Mucosa of rectum (tissue), 2 donors: Measurements from ENCODE around the gene PRKAG2.
A peak's percentile ranks its signal among the peaks of the same experiment; 100 is the strongest.
"Not testable (repeated sequence)": the region's sequence is repeated elsewhere in the genome, so short reads cannot be mapped to it uniquely, and the experiment has no call there.

Source experiments
- H3K27ac ChIP-seq, 2 donors: one replicate each; pipeline ENCODE4 v1.7.0; 2013; ENCODE audit warnings: inconsistent platforms in 2 of 2, low read depth in 2 of 2, low read length in 2 of 2
- H3K27me3 ChIP-seq, 2 donors: one replicate each; pipeline ENCODE4 v1.7.0; 2013; ENCODE audit warnings: low read length in 2 of 2; ENCODE audit not compliant: control insufficient read depth in 2 of 2, insufficient read depth in 2 of 2
- H3K36me3 ChIP-seq, 2 donors: one replicate each; pipeline ENCODE4 v1.7.0; 2013; ENCODE audit warnings: low read length in 2 of 2; ENCODE audit not compliant: control insufficient read depth in 2 of 2, insufficient read depth in 2 of 2
- H3K4me1 ChIP-seq, 2 donors: one replicate each; pipeline ENCODE4 v1.7.0; 2013; ENCODE audit warnings: low read length in 2 of 2, mild to moderate bottlenecking in 1 of 2; ENCODE audit not compliant: control insufficient read depth in 2 of 2, insufficient read depth in 2 of 2
- H3K4me3 ChIP-seq, 2 donors: one replicate each; pipeline ENCODE4 v1.7.0; 2013; ENCODE audit warnings: low read length in 2 of 2
- H3K9ac ChIP-seq, 2 donors: one replicate each; pipeline ENCODE4 v1.7.0; 2013; ENCODE audit warnings: low read length in 2 of 2, low read depth in 1 of 2, mild to moderate bottlenecking in 1 of 2
- H3K9me3 ChIP-seq, 2 donors: one replicate each; pipeline ENCODE4 v1.7.0; 2013; ENCODE audit warnings: low read length in 2 of 2; ENCODE audit not compliant: control insufficient read depth in 2 of 2
- donor health status: healthy.
- donor health status: Normal muscosa, but diverticular disease.

The PRKAG2 gene

DNA sequence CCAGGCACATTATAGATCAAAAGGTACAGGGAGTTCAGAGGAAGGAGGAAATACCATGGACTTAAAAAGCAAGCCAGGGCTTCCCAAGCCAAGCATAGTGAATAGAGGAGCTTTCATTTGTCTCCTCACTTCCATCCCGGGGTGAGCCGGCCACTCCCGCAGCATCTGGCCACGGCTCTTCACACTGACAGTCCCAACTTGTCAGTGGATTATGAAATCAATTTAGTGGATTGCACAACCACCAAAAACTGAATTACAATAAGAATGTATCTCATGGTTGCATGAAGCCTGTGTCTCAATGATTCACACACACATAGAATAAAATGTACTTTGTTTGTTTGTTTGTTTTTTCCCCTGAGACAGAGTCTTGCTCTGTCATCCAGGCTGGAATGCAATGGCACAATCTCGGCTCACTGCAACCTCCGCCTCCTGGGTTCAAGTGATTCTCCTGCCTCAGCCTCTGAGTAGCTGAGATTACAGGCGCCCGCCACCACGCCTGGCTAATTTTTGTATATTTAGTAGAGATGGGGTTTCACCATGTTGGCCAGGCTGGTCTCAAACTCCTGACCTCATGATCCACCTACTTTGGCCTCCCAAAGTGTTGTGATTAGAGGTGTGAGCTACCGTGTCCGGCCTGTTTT is 79.1 kb downstream of the PRKAG2 start:
- H3K9ac ChIP-seq, H3K36me3 ChIP-seq, H3K27me3 ChIP-seq, H3K4me3 ChIP-seq, H3K9me3 ChIP-seq: not testable (repeated sequence)
- Histone ChIP-seq H3K27ac (peak overlapping the region in 1 of 2 donors; percentile 13), H3K4me1 (peaks cover 0 to 15% of the 10 kb centered on the region in 2 donors)

DNA sequence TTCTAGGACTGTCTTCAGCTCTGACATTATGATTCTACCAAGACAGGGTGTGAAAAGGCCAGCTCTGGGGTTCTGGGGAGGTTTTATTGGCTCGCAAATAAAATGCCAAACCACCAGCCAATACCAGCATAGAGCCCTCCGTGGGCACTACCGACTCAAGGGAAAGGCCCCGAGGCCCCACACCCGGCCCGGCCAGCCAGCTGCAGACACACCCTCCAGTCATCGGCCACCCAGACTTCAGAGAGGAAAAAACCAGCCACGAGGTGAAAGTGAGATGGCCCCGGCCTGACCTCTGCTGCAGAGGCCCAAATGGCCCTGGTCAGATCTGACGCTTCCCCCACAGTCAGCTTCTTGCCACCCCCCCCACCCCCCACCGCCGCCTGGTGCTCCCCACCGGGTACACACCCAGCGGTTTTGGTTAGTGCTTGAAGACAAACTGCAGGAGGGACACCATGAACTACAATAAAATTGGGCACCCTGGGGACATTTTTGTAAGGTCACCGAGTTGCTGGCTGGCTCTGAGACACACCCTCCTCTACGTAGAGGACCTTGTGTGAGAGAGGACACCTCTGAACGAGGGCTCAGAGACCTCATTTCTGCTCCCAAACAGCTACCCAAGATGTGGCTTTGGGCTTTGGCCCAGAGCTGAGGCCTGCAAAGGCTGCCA is 79.9 kb downstream of the PRKAG2 start:
- Histone ChIP-seq H3K27me3 (no peaks in the 10 kb centered on the region), H3K4me1 (peaks cover 0 to 9% of the 10 kb centered on the region in 2 donors), H3K9ac (no peak overlapping the region), H3K36me3 (no peaks in the 10 kb centered on the region), H3K9me3 (no peaks in the 10 kb centered on the region), H3K4me3 (no peak overlapping the region), H3K27ac (peak overlapping the region in 1 of 2 donors; percentile 21)

GRCh38 chr7:151796091-151796870 is 80.6 kb downstream of the PRKAG2 start:
- no peak overlapping the region for H3K9ac ChIP-seq
- no peaks in the 10 kb centered on the region for H3K36me3 ChIP-seq
- no peaks in the 10 kb centered on the region for H3K27me3 ChIP-seq
- H3K4me1 ChIP-seq: peaks cover 0 to 9% of the 10 kb centered on the region in 2 donors
- peak overlapping the region in 1 of 2 donors; percentile 21 for H3K27ac ChIP-seq
- H3K4me3 ChIP-seq: no peak overlapping the region
- H3K9me3 ChIP-seq: no peaks in the 10 kb centered on the region

GRCh38 chr7:151795168-151795811 is 81.6 kb downstream of the PRKAG2 start:
- no peaks in the 10 kb centered on the region for H3K27me3 ChIP-seq
- no peak overlapping the region for H3K27ac ChIP-seq
- H3K36me3 ChIP-seq: no peaks in the 10 kb centered on the region
- H3K9me3 ChIP-seq: no peaks in the 10 kb centered on the region
- no peak overlapping the region for H3K9ac ChIP-seq
- peaks cover 0 to 9% of the 10 kb centered on the region in 2 donors for H3K4me1 ChIP-seq
- no peak overlapping the region for H3K4me3 ChIP-seq

DNA sequence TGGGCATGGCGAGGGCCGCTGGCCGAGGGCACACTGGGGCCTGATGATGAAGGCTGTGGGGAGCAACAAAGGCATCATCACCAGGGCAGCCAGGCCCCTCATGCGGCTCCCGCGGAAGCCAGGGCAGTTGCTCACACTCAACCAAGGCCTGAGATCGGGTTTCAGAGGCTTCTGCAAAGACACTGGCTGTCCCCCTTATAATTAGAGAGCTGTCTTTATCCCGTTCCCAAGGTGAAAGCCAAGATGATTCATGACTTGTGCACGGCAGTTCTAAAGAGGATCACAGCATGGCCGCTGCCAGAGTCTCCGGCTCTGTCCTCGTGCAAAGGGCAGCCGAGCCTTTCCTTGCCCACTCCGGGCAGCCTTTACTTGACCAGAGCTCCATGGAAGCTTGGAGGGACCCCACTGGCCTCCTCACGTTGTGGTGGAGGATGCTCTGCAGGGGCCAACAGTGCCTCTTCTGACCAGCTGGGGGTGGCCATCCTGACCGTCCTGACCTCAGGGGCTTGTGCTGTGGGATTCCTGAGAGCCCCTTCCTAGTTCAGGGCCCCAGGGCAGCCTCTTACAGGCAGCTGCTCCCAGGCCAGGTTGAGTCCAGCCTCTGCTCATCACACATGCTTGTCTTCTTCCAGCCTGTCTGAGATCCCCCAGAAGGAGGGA is 82.3 kb downstream of the PRKAG2 start:
- Histone ChIP-seq H3K4me1 (peaks cover 0 to 9% of the 10 kb centered on the region in 2 donors), H3K9me3 (no peaks in the 10 kb centered on the region), H3K4me3 (no peak overlapping the region), H3K27ac (no peak overlapping the region), H3K36me3 (no peaks in the 10 kb centered on the region), H3K27me3 (no peaks in the 10 kb centered on the region), H3K9ac (no peak overlapping the region)

DNA sequence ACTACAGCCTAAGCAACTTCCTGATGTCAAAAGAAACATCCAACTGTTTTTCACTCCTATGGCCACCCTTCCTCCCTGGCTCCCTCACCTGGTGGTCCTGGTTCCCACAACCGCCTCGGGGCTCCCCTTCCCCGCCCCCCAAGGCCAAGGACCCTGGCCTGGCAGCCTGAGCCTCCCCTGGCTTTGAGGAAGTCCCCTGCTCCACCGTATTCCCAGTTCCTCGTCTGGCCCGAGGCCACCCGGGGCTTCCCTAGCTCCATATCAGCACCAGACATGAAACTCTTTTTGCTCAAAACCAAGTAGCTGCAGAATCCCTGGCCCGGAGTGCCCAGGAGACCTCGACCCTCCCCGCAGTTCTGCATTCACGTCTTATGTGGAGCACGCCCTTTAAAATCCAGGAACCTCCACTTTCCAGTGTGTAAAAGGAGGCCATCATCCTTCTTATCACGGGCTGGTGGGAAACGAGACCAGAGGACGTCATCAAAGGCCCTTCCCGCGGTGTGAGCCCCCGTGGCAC is 82.9 kb downstream of the PRKAG2 start:
- H3K27me3 ChIP-seq: no peaks in the 10 kb centered on the region
- H3K4me3 ChIP-seq: no peak overlapping the region
- no peaks in the 10 kb centered on the region for H3K36me3 ChIP-seq
- no peaks in the 10 kb centered on the region for H3K9me3 ChIP-seq
- H3K4me1 ChIP-seq: peaks cover 0 to 9% of the 10 kb centered on the region in 2 donors
- peak overlapping the region in 1 of 2 donors; percentile 48 for H3K27ac ChIP-seq
- no peak overlapping the region for H3K9ac ChIP-seq

GRCh38 chr7:151793531-151793951 is 83.4 kb downstream of the PRKAG2 start:
- peaks cover 0 to 9% of the 10 kb centered on the region in 2 donors for H3K4me1 ChIP-seq
- no peaks in the 10 kb centered on the region for H3K9me3 ChIP-seq
- no peak overlapping the region for H3K27ac ChIP-seq
- no peaks in the 10 kb centered on the region for H3K27me3 ChIP-seq
- H3K36me3 ChIP-seq: no peaks in the 10 kb centered on the region
- H3K9ac ChIP-seq: no peak overlapping the region
- no peak overlapping the region for H3K4me3 ChIP-seq

DNA sequence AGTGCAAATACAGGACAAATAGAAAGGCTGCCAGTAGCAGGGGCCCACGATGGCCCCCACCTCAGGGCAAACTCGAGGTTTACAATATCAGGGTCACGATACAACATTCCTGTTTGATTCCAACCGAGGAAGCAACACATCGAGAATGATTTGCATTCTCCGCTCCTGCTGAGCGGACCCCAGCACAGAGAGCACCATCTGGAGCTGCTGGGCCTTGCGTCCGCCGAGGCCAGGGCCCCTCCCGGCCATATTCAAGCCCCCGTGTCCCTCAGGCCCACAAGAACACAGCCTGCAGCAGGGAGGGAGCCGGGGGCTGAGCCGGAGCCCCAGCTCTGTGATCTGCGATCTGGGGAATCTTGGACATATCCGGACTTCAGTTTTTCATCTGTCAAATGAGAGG is 84.3 kb downstream of the PRKAG2 start:
- no peaks in the 10 kb centered on the region for H3K27me3 ChIP-seq
- H3K4me1 ChIP-seq: peaks cover 0 to 9% of the 10 kb centered on the region in 2 donors
- no peaks in the 10 kb centered on the region for H3K9me3 ChIP-seq
- no peak overlapping the region for H3K27ac ChIP-seq
- no peak overlapping the region for H3K4me3 ChIP-seq
- no peaks in the 10 kb centered on the region for H3K36me3 ChIP-seq
- no peak overlapping the region for H3K9ac ChIP-seq

DNA sequence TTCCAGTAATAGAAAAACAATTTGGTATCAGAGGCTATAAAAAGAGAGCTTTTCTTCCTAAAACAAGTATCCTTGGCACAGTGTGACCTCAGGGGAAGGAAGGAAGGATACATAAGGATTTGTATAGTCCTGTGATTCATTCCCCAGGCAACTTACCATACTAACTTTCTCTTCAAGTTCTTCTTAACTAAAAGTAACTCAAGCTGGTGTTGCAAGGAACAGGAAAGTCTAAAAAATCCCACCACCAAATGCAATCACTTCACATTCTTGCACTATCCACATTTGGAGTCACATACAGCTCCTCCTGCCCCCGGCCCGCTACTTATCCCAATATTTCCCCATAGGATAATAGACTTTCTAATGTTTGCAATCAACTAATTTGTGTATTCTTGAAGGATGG is 84.8 kb downstream of the PRKAG2 start:
- no peak overlapping the region for H3K27ac ChIP-seq
- H3K9me3 ChIP-seq: no peaks in the 10 kb centered on the region
- H3K4me3 ChIP-seq: no peak overlapping the region
- H3K9ac ChIP-seq: no peak overlapping the region
- H3K36me3 ChIP-seq: no peaks in the 10 kb centered on the region
- no peaks in the 10 kb centered on the region for H3K27me3 ChIP-seq
- H3K4me1 ChIP-seq: peaks cover 0 to 6% of the 10 kb centered on the region in 2 donors
